SK-N-DZ (cell line): ENCODE measurements around the gene RIIAD1.

Experiments used
- DNase-seq: peaks from one replicate; pipeline ENCODE4 v3.0.0-alpha.2; 2015; ENCODE audit warnings: low spot score

The RIIAD1 gene

DNA sequence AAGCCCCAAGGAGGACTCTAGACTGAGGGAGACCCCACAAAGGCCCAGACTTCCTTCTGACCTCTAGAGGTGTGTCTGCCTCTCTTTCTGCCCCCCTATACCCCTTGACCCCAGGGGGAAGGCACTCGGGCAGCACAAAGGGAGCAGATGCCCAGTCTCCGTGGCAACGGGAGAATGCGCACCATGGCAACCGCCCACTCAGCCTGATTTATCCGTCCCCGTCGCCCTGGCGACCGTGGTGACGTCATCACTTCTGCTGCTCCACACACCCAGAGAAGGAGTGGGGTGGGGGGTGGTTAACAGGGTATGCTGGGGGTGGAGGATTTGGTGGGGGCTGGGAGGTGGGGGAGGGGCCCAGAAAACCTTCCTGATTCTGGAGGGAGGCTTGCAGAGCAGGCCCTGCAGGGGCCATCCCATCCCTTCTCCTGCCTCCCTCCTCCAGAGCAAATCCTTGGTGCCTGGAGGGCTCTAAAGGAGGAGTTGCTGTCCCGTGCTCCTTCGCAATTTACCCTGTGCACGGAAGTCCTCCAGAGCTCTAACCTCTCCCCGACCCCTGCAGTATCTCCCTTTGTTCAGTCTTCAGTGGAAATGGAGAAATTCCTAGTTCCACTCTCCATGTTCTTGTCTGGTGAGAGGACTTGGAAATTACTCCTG, 11.0 kb upstream of the RIIAD1 start:
- DNase-seq: peak; percentile 97

DNA sequence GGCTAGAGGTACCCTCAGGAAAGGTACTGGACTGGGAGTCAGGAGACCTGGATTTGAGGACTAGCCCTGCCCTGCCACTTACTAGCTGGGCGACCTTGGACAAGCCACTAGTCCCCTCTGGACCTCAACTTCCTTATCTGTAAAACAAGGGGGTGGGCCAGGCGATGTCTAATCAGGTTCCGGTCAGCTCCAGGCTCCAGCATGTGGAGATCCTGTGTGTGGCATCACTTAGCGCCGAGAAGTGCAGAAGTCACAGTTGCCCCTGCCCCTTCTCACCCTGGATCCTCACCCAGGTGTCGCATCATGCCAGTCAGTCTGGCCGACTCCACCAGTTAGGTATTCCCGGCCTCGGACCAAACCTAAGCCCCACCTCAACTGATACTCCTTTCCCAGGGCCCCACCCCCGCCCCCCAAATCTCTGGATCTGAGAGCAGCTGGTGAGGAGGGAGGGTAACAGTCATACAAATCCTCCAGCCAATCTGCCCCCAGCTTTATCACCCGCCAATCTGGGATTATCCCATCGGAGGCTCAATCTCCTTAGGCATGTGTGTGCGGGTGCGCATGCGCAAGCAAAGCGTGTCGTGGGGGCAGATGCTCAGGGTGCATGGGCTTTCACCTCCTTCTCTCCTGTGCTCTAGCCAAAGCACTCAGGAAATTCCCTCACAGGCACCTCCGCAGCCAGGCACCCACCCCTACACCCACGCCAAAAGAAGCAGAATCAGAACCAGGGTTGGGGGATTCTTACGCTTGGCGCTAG, 10.1 kb upstream of the RIIAD1 start:
- peak; percentile 59 for DNase-seq

DNA sequence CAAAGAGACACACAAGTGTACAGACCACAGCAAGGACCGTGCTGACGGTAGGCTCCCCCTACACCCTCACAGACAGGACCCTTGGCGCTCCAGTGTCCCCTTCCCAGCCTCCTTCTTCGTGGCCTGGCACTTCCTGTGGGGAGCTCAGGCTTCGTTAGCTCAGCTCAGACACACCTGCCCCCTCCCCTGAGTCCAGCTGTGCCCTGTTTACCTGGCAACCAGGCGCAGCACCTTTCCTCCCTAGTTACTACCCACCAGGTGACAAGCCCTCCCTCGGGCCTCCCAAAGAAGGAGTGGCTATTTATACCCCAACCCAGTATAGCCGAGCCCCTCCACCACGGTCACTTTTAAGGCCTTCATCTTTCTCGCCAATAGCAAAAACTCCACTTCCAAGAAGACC, 9.4 kb upstream of the RIIAD1 start:
- DNase-seq: no peak

DNA sequence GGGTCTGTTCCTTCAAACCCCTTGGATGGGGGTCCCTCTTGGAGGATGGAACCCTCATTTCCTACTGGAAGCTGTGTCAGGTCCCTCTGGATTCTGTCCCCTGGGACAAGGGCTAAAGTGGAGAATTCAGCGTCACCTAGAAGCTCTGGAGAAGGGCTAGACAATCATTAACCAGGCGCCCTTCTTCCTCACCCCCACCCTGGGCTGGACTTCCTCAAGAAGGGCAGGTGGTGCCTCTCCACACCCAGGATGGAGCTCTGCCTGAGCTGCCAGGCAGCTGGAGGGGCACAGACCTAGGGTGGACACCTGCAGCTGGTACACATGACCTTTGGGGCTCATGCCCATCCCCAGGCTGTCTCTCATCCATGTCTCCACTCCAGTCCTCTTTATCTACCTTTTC, 8.3 kb upstream of the RIIAD1 start:
- no peak for DNase-seq

DNA sequence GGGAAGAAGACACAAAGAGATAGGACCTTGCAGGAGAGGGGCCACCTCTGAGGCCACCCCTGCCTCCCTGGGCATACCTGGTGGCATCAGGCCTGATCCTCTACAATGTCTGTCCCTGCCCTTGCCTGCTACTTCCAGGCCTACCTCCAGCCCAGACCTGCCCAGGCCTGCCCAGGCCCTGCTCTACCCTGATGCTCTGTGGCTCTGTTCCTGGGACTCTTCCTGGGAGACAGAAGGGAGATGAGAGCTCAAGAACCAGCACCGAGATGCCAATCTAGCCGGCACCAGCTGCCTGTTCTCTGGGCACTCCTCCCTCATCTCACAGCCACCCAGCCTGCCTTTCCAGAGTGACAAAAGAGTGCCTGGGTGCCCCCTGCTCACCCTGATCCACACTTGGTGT, 7.4 kb upstream of the RIIAD1 start:
- DNase-seq: no peak

DNA sequence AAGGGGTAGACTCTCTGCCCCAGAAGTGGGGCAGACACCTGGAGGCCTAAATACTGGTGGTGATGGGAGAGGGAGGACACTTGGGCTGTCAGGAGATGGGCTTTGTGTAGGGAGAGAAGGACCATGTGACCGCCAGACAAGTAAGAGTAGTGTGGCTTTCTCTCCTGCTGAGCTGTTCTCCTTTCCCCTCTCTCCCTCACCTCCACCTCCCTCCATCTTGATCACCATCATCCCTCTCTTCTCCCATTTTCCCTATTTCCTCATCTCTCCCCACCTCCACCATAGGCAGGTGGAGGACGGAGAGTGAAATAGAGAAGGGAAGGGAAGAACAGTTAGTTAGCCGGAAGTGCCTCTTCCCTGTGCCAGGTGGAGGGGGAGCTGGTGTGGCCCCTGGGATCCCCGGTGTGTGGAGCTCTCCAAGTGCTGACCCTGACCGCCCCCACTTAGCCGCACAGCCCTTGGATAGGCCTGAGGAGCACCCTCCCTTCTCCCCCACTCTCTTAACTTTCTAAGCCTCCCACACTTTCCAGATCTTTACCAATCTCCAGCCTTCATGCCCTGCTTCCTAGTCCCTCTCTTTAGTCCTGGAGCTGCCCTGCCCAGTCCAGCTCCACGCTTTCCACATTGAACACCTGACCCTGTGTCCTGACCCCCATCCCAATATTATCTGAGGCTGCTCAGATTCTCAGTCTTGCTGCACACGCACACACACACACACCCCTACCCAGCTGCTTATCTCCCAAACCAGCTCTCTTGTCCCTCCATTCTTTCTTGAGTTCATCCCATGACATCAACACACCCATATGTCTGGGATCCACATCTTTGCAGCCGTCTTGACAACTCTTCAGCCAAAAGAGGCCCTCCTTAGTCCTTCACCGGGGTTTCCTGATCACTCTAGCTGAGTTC, 6.2 kb upstream of the RIIAD1 start:
- no peak for DNase-seq

DNA sequence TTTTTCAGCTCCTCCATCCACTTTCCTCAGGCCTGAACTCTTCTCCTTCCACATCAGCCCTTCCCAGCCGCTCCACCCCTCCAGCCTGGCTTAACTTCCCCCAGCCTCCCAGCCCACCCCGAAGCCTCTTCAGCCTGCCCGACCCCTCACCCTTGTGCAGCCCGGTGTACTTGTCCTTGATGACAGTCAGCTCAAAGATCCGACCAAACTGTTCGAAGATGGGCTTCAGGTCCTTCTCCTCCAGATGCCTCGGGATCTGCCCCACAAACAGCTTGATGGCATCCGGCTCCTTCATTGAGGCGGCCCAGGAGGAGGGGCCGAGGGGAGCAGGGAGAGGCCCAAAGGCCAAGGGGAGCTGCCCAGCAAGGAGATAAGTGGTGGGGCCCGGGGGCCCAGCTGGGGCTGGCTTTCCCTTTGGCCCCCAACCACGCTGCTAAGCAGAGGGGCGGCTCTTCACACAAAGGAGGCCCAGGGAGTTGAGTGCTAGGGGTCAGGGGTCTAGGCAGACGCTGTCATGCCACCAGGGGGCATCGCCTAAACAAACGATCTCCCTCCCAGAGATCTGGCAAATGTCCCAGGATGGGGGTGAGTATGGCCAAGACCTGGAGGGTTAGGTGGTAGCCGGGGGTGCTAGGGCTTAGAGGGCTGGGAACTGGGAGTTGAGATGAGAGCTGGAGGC, 5.5 kb upstream of the RIIAD1 start:
- DNase-seq: peak; percentile 94

DNA sequence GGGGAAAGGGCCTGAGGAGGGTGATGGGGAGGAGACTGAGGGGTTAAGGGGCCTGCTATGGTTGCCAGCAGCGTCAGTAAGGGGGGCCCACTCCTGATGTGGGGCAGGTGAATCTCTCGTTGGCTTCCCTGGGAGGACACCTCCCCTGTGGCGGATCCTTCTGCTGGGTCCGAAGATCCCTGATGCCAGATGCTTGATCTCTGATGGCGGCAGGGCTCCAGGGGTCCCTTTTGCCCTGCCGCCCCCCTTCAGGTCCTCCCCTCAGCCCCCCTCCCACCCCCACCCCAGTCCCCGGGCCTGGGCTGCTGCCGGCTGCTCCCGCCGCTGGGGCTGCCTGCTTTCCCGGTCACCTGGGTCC, 4.9 kb upstream of the RIIAD1 start:
- no peak for DNase-seq

DNA sequence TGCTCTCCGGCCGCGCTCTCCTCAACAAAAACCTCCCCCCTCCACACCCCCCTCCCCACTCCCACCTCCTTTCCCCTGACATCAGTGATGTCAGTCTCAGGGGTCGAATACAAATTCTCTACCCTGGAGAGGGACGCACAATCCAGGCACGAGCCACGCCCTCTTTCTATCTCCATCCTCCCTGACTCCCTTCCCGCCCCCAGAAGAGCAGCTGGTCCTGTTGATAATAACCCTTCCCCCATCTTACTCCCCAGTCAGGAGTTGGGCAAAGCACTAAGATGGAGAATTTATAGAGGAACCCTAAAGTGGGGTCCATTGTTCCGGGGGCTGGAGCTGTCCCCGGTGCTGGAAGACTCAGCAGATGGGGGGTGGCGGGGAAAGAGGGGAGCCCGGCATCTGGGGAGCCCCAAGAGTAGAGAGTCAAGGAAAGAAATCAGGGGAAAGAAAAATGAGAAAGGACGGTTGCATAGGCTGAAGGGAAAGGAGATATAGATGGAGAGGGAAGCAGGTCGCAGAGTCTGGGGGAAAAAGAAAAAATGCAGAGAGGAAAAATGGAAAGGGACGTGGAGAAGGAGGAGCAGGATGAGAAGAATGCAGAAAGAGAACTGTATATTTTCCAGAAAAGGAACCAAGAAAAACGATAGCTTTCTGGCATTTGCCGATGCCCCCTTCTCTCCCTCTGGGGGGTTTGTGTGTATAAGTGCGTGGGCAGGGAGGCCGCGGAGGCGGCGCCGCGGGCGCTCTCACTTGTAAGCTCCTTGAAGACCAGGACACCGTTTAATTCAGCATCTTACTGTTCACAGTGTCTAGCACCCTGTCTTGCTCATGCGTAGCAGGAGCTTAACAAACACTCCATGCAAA, 4.3 kb upstream of the RIIAD1 start, which contains the start of gene CELF3:
TSS of gene CELF3 (minus strand) at position 33 of the 861 bp plus-strand sequence. CDS start 783 bp downstream, outside the sequence.
- DNase-seq: peak; percentile 100

DNA sequence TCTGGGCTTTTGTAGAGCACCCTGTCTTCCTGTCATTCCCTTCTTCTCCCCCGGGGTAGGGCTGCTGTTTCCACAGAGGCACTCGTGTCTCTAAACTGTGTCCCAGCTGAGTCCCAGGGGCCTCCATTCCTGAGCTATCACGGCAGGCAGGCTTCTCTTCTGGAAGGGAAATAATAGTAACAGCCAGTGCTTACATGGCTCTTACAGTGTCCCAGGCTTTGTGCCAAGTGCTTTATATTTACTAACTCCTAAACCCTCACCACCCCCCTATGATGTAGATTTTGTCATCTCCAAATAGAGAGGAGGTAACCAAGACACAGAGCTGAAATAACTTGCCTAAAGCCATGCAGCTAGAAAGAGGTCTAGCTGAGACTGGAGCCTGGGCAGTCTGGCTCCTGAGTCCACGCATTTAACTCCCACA, 3.3 kb upstream of the RIIAD1 start:
- no peak for DNase-seq

DNA sequence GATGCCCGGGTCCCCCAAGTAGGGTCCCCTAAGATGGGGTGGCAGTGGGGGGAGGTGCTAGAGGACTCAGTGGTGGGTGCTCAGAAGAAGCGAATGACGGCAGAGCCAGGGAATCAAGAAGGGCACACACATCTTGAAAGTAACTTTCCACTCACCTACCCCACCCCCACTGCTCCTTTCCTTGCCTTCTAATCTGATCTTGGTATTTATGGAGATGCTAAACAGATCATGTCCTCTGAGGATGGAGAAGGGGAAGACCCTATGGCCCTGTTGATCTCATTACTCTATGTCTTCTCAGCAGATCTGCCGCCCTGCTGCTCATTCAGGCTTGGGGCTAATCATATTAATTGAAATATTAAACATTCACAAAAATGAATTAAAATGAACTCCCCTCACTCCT, 2.7 kb upstream of the RIIAD1 start:
- DNase-seq: peak; percentile 95

DNA sequence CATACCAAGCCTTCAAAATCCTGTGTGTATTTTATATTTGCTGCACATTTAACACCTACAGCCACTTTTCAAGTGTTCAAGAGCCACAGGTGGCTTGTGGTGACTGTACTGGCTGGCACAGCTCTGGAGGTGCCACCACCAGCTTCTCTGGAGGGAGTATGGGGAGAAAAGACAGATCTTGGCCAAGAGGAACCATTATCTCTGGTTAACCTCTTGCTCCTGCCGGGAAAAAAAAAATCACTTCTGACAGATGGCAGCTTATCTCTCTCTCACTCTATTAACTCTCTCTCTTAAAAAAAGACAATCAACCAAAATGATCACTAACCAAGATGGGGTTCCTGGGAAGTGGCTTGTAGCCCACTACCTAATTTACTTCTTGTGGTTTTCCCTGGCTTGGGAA, 1.2 kb upstream of the RIIAD1 start:
- peak; percentile 78 for DNase-seq

DNA sequence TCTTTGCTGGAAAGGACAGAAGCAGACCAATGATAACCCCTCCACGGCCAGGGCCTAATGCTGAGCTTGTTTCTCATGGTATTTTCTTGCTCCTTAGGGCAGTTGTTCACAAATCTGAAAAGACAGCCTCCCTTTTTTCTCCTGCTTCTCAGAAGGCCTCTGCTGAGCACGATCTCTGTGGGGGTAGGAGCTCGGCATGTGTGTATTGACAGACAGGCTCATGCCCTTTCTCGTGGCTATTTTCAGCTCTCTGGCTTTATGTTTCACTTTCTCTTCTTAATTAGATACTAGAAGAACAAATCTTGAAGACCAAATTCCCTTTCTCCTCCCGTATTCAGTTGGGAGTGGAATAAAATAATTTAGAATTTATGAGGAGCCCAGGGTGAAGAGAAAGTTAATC, 768 bp upstream of the RIIAD1 start:
- no peak for DNase-seq

DNA sequence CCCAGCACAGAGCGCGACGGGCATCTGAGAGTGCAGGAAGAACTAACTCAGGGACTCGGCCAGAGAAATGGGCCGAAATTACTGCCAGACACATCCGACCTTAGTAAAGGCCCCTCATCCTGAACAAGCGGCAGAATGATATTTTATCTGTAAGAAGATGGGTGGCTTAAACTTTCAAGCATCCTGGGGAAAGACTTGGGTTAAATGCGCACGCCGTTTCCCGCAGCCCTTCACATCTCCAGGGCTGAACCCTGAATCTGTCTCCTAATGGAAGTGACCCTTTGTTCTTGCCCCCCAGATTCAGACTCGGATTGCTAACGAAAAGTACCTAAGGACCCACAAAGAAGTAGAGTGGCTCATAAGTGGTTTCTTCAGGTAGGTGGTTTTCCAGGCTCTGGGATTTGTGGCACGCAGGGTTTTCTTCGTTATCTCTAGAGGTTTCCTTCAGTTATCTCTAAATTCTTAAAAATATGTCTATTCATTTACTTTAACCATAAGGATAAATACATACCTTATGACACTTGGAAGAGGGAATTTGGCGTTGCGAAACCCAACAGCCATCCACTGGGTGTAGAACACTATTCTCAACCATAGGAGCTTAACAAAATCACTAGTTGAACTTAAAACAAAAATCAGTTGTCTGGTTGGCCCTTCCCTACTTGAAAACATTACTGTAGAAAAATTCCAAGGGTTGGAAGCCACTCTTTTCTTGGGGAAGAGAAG, 627 bp downstream of the RIIAD1 start:
- DNase-seq: no peak

DNA sequence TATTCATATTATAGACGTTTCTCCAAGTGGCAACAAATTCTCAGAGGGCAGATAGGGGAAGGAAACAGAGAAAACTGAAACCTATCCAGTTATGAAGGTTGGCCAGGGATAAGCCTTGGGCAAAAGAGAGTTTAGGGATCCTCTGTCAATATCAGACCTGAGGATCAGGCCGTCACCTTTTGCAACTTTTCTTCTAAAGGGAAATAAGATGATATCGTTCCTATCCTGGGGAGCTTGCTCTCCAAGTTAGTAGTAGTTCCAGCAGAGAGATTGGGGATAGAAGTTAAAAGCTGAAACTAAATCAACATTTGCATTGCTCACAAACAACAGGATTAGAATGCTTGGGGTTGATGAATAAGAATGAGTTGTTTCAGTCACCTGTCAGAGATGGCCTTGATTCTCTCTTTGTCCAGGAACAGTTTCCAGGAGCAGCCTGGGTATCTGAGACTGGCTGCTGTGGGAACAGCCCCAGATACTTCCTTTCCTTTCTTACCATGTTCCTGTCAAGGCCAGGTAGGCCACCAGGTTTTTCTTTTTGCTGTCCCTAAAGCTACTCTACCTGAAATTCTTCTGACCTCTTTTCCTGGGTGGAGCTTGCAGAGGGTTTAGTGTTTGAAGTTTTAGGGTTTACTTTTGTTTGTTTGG, 2.5 kb downstream of the RIIAD1 start:
- no peak for DNase-seq

DNA sequence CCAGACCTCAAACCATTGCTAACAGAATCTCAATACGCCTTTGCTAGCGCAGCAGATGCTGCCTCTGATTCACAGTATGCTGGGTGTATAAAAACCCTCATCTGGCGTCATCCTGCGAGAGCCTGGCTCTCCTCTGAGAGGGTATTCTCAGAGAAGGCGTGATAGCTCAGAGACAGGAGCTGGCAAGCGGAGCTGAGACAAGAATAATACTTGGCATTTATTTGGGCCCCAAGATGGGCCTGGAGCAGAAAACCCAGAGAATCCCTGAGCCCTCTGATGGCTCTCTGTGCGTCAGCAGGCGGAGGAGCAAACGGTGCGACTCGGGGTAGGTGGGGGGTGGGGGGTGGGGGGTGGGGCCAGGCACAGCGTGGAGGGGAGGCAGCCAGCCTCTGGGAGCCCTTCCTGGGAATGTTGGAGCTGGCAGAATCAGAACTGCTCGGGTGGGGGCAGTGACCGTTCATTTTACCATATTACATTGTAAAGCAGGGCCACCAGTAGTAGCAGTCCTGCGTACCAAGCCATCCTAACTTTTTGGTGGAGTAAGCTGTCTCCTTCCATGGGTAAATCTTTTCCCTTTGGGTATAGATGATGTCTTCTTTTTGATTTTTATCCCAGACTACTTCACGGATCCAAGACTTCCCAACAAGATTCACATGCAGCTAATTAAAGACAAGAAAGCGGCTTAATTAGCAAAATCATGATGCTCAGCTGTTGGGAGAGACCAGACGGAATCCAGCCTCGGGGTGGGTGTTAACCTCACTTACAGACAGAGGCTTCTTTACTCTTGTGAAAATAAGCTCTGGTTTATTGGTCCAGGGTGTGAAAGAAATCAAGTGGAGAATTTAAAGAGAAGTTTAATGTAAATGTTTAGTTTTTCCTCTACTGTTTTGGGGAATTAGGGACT, 7.1 kb downstream of the RIIAD1 start:
- DNase-seq: peak; percentile 81

DNA sequence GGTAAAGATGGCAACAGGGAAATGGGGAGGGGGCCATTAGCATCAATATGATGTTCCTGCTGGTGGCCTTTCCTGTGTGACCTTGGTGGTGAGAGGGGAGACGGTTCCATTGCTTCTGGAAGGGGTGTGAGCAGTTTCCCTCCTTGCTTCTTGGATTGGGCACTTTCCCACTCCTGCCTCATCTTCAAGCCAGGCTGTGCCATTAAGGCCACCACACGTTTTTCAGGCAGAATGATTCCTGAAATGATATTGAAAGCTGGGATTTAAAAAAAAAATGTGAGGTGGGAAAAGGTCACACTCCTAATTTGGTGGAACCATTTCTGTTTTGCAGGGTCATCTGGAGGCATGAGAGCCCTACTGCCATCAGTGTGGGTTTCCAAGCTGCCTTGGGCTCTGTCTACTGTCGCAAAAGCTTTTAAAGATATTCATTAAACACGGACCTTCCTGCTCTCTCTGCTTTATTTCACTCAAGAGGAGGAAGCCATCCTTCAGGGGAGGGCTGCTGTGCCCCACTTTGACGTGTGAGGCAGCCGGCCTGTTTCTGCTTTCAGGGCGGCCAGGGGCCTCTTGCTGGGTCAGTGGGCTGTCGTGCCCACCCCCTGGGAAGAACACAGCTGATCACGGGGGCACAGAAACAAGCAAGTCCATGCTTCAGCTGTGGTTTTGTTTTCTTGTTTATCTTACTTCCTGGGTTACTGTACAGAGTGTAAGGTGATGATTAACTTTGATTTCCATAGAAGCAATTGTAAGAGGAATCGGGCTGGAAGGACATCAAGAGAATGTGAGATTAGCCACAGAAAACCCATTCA, 8.0 kb downstream of the RIIAD1 start:
- DNase-seq: no peak

DNA sequence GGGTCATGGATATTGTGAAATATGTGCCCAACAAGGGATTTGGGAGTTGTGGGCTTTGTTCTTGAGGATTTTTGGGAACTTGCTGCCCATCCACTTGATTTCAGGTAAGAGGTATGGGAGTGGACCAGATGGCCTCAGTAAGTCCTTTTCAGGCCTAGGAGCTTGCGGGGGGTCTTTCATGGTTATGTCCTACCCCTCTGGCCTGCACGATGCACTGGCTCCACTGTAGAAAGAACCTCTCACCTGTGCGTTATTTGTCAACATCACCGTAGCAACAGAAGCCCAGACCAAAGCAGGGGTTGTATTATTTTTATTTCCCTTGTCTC, 8.6 kb downstream of the RIIAD1 start:
- DNase-seq: no peak
